K562 (cell line): ENCODE measurements around the gene MEGF11. TPM values are rescaled to one million over a fixed set of nuclear protein-coding genes. Genes with fewer than 3 reads are reported as not detected.

Source experiments
- ATAC-seq: fragments of 200-7000 bp; cut with Tn5 transposase; 3 replicates; pipeline ENCODE4 v1.9.1; 2020; ENCODE audit warnings: moderate library complexity
- BruUV-seq: library from RNA; stranded (reverse); fragments of 400-500 nt; replicated peaks from 2 replicates; lab custom pipeline; 2021; lab: Mats Ljungman, UMichigan
- CTCF ChIA-PET: fragments of 300-600 bp; formaldehyde crosslinking; extraction: SDS; loops from one replicate; lab custom pipeline; 2021; ENCODE audit warnings: low intra/inter-chr PET ratio; lab: Yijun Ruan, JAX
- POLR2A ChIA-PET: fragments of 300-600, 350-650 bp; sonication (Branson Sonifier 250); formaldehyde crosslinking; extraction: SDS; loops from one replicate; lab custom pipeline; 2021; ENCODE audit warnings: antibody characterized with exemption, inconsistent platforms; lab: Yijun Ruan, JAX
- DNase-seq, 4 experiments: peaks; one replicate each; pipeline versions ENCODE4 v3.0.0 to v3.0.0-alpha.2; 2011 to 2018; ENCODE audit warnings: low spot score in 3 of 4, mixed read lengths in 3 of 4; ENCODE audit errors: extremely low read depth in 1 of 4
- FAIRE-seq: peaks from 2 replicates; lab custom pipeline; 2011; peaks lifted over from hg19 to GRCh38; lab: Jason Lieb, UNC
- H2AFZ ChIP-seq: 2 replicates; pipeline ENCODE4 v1.6.0; 2011; ENCODE audit warnings: low read depth, low read length, control low read depth, inconsistent platforms
- H3K27ac ChIP-seq: fragments of 200-600 bp; 3 replicates; pipeline ENCODE4 v1.8.0; 2011; ENCODE audit warnings: low read depth, mild to moderate bottlenecking, control low read depth, inconsistent platforms, low read length, moderate library complexity, mixed read lengths; ENCODE audit errors: extremely low read depth
- H3K27me3 ChIP-seq, 2 experiments: fragments of 300-600 bp in 1 of 2; 2 replicates in 1 of 2; 3 replicates in 1 of 2; pipeline versions ENCODE4 v1.6.0 to v1.8.0; 2011; ENCODE audit warnings: inconsistent platforms in 2 of 2, low read length in 2 of 2, mild to moderate bottlenecking in 1 of 2, mixed read lengths in 1 of 2, moderate library complexity in 1 of 2; ENCODE audit not compliant: control insufficient read depth in 2 of 2, insufficient read depth in 2 of 2
- H3K36me3 ChIP-seq: fragments of 300-600 bp; 3 replicates; pipeline ENCODE4 v1.8.0; 2011; ENCODE audit warnings: mild to moderate bottlenecking, low read length, inconsistent platforms; ENCODE audit not compliant: control insufficient read depth, insufficient read depth
- H3K4me1 ChIP-seq, 2 experiments: fragments of 200-600 bp in 1 of 2; replicated peaks in 1 of 2; 2 replicates in 1 of 2; 3 replicates in 1 of 2; pipeline versions ENCODE4 v1.5.1 to v1.8.0; 2011; ENCODE audit warnings: inconsistent platforms in 2 of 2, low read length in 2 of 2, mild to moderate bottlenecking in 1 of 2, mixed read lengths in 1 of 2, moderate library complexity in 1 of 2; ENCODE audit not compliant: control insufficient read depth in 2 of 2, insufficient read depth in 2 of 2
- H3K4me2 ChIP-seq: 2 replicates; pipeline ENCODE4 v1.6.1; 2011; ENCODE audit warnings: low read length, control low read depth, inconsistent platforms, mixed read lengths; ENCODE audit not compliant: insufficient read depth
- H3K4me3 ChIP-seq: fragments of 200-600 bp; sonication (generic), shearing (Covaris generic); 2 replicates; pipeline ENCODE4 v1.5.1; 2016; ENCODE audit warnings: control low read depth, inconsistent platforms
- H3K79me2 ChIP-seq: fragments of 200-600 bp; 3 replicates; pipeline ENCODE4 v1.8.0; 2011; ENCODE audit warnings: low read length, inconsistent platforms; ENCODE audit not compliant: control insufficient read depth, insufficient read depth
- H3K9ac ChIP-seq, 2 experiments: 2 replicates each; pipeline versions ENCODE4 v1.6.0 to v1.6.1; 2011; ENCODE audit warnings: low read depth in 2 of 2, low read length in 2 of 2, control low read depth in 1 of 2, inconsistent platforms in 1 of 2, mild to moderate bottlenecking in 1 of 2, mixed read lengths in 1 of 2; ENCODE audit not compliant: insufficient read depth in 1 of 2
- H3K9me1 ChIP-seq: one replicate; pipeline ENCODE4 v1.6.0; 2011; ENCODE audit warnings: inconsistent platforms, mild to moderate bottlenecking, low read length, moderate library complexity; ENCODE audit not compliant: control insufficient read depth, insufficient read depth
- H3K9me3 ChIP-seq: replicated peaks from 2 replicates; pipeline ENCODE4 v1.5.1; 2011; ENCODE audit warnings: low read depth, low read length, inconsistent platforms; ENCODE audit not compliant: control insufficient read depth, insufficient read depth
- H4K20me1 ChIP-seq: replicated peaks from 2 replicates; pipeline ENCODE4 v1.6.1; 2011; ENCODE audit warnings: low read length, inconsistent platforms, mixed read lengths; ENCODE audit not compliant: control insufficient read depth, insufficient read depth
- CBFA2T2 ChIP-seq: fragments of 450-650 bp; conservative IDR thresholded peaks from 2 replicates; pipeline ENCODE4 v1.6.1; 2017; ENCODE audit warnings: mild to moderate bottlenecking
- EP300 ChIP-seq: IDR thresholded peaks from 2 replicates; pipeline ENCODE4 v1.6.1; 2012; ENCODE audit warnings: low read length, improper control_type of control experiment
- FOXP1 ChIP-seq: sonication (generic); formaldehyde crosslinking; IDR thresholded peaks from 2 replicates; pipeline ENCODE4 v1.8.0; 2022; ENCODE audit warnings: mild to moderate bottlenecking, missing genetic modification reagents
- HIVEP1 ChIP-seq: fragments of 250-450 bp; sonication (Bioruptor Pico); IDR thresholded peaks from 2 replicates; pipeline ENCODE4 v1.4.0; 2020; ENCODE audit warnings: mild to moderate bottlenecking
- NFE2 ChIP-seq: IDR thresholded peaks from 2 replicates; pipeline ENCODE4 v1.6.1; 2014; ENCODE audit warnings: antibody characterized with exemption, low read depth
- NFYB ChIP-seq: IDR thresholded peaks from 2 replicates; pipeline ENCODE4 v1.6.1; 2011; ENCODE audit warnings: mild to moderate bottlenecking, moderate library complexity; ENCODE audit not compliant: insufficient read length; ENCODE audit errors: extremely low read depth
- RAD21 ChIP-seq, 2 experiments: fragments of 250-450 bp in 1 of 2; fragments of 450-650 bp in 1 of 2; sonication (Bioruptor Pico) in 1 of 2; formaldehyde crosslinking in 1 of 2; IDR thresholded peaks in 1 of 2; conservative IDR thresholded peaks in 1 of 2; 2 replicates each; pipeline versions ENCODE4 v1.4.0 to v1.8.0; 2020 to 2022; ENCODE audit warnings: mild to moderate bottlenecking in 2 of 2, moderate library complexity in 1 of 2
- SAP30 ChIP-seq: fragments of 200-600 bp; sonication (generic); IDR thresholded peaks from 2 replicates; pipeline ENCODE4 v1.6.1; 2012; ENCODE audit warnings: borderline replicate concordance, low read depth, mild to moderate bottlenecking, moderate library complexity, low read length, control low read depth, inconsistent platforms; ENCODE audit not compliant: insufficient read depth, poor library complexity, severe bottlenecking
- SMARCE1 ChIP-seq: fragments of 450-650 bp; IDR thresholded peaks from 2 replicates; pipeline ENCODE4 v1.7.1; 2016; ENCODE audit warnings: mild to moderate bottlenecking
- TCF7L2 ChIP-seq: fragments of 150-350 bp; IDR thresholded peaks from 2 replicates; pipeline ENCODE4 v1.6.1; 2016; ENCODE audit warnings: low read depth, mild to moderate bottlenecking, low read length, moderate library complexity
- TFE3 ChIP-seq: fragments of 450-650 bp; formaldehyde crosslinking; IDR thresholded peaks from 2 replicates; pipeline ENCODE4 v1.4.0; 2020; ENCODE audit warnings: mild to moderate bottlenecking, mixed read lengths
- TOE1 ChIP-seq, 2 experiments: fragments of 450-650 bp in 1 of 2; sonication (generic) in 1 of 2; formaldehyde crosslinking in 1 of 2; IDR thresholded peaks; 2 replicates each; pipeline versions ENCODE4 v1.7.1 to v1.8.0; 2016 to 2022; ENCODE audit warnings: borderline replicate concordance in 2 of 2, mild to moderate bottlenecking in 2 of 2, antibody characterized with exemption in 1 of 2, inconsistent platforms in 1 of 2, low read depth in 1 of 2, missing genetic modification reagents in 1 of 2, moderate library complexity in 1 of 2
- YY1 ChIP-seq, 3 experiments: IDR thresholded peaks; 2 replicates each; pipeline ENCODE4 v1.6.1; 2011; ENCODE audit warnings: low read length in 2 of 3, mild to moderate bottlenecking in 2 of 3, moderate library complexity in 2 of 3, borderline replicate concordance in 1 of 3, control low read depth in 1 of 3, low read depth in 1 of 3; ENCODE audit not compliant: insufficient read depth in 3 of 3, insufficient replicate concordance in 2 of 3, control insufficient read depth in 1 of 3, insufficient read length in 1 of 3; ENCODE audit errors: extremely low read depth in 1 of 3
- ZBTB11 ChIP-seq, 3 experiments: fragments of 200-800 bp in 1 of 3; fragments of 250-450 bp in 1 of 3; fragments of 450-650 bp in 1 of 3; sonication (Bioruptor Pico) in 1 of 3; sonication (Bioruptor generic) in 1 of 3; formaldehyde crosslinking in 1 of 3; IDR thresholded peaks; 2 replicates each; pipeline versions ENCODE4 v1.6.1 to v1.8.0; 2016 to 2022; ENCODE audit warnings: mild to moderate bottlenecking in 2 of 3, missing genetic modification characterization in 2 of 3, missing compliant biosample characterization in 1 of 3, moderate library complexity in 1 of 3
- ZNF707 ChIP-seq: fragments of 250-450 bp; sonication (Bioruptor Pico); conservative IDR thresholded peaks from 2 replicates; pipeline ENCODE4 v1.8.0; 2022; ENCODE audit warnings: inconsistent platforms, mild to moderate bottlenecking, moderate library complexity
- WGBS: fragments of 100-300 bp; shearing (Covaris generic); methylation state at CpG from one replicate; pipeline ENCODE4 v1.1.6; 2016; ENCODE audit warnings: low coverage, mixed read lengths; ENCODE audit not compliant: insufficient coverage; ENCODE audit errors: missing lambda C conversion rate; 5-methylcytosine and 5-hydroxymethylcytosine counted together
- in situ Hi-C: fragments of 300-500 bp; cut with MboI; formaldehyde crosslinking; loops from 4 replicates; pipeline ENCODE4 v1.15.0; 2018; ENCODE audit warnings: inconsistent platforms, mixed read lengths
- intact Hi-C: fragments of 100-400 bp; cut with micrococcal nuclease; formaldehyde crosslinking; loops from 2 replicates; pipeline ENCODE4 v1.14.2; 2022
- polyA plus RNA-seq, 8 experiments: library from polyadenylated mRNA; depleted of rRNA in 4 of 8; stranded (reverse) in 5 of 8; unstranded in 3 of 8; fragments of >200 nt; fragmentation: Nextera tagmentation in 2 of 8; fragmentation: Illumina TruSeq in 1 of 8; extraction: Ambion mirVana in 2 of 8; extraction: Trizol in 1 of 8; gene quantifications; 2 replicates each; pipeline versions ENCODE4 v1.2.1 to v1.2.3, GENCODE V29; 2011 to 2014; ENCODE audit warnings: inconsistent platforms in 1 of 8, missing spikeins in 1 of 8
- total RNA-seq, 7 experiments: library from RNA; depleted of rRNA in 6 of 7; stranded (reverse); fragments of >200 nt in 6 of 7; fragmentation: Illumina TruSeq in 2 of 7; extraction: Trizol in 2 of 7; gene quantifications; 2 replicates each; pipeline versions ENCODE4 v1.2.1 to v1.2.3, GENCODE V29; 2011 to 2021; ENCODE audit warnings: low replicate concordance in 1 of 7

MEGF11 gene
- total and polyA plus RNA-seq, 9 of the 15 experiments (the other 6 are each of a cell fraction or from before 2014, with no cell fraction given): 0.06 to 0.23 (median 0.20) TPM; not detected in 6

DNA sequence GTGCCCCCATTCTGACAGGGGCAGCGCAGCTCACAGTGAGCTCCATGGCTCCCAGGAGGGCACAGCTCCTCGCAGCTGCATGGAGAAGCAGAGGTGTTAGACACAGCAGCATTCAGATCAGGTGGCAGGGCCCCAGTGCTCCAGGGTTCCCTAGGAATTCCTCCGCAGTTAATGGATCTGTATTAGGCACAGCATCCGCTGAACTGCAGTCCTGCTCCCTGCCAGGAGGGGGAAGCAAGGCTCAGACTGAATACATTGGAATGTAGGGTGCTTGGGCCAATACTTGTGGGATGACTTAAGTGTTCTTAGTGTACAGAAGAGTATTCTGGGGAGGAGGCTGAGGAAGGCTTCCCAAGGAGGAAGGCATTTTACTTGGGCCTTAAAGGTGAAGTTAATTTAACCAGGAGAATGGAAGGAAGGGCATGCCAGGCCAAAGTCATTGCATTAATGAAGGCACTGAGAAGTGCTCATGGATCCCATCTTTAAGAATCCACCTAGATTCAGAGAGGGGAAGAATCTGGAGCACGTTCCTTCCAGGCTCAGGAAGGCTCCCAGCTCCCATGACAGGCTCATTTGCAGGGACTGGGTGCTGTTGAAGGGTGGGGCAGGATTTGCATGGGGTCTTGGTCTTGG, 272.6 kb downstream of the MEGF11 start:
- Histone ChIP-seq H3K9me3 (no peaks in the 10 kb centered on the region), H3K27ac (no peak overlapping the region), H3K9me1 (no peaks in the 10 kb centered on the region), H4K20me1 (peaks cover 6% of the 10 kb centered on the region; the same call in 1 of the 2 replicates), H3K4me1 (peaks cover 0 to 11% of the 10 kb centered on the region in 2 experiments; a peak in 2 of 5 replicates), H3K79me2 (no peaks in the 10 kb centered on the region), H3K4me2 (no peak overlapping the region), H3K4me3 (no peak overlapping the region), H3K36me3 (no peaks in the 10 kb centered on the region), H2AFZ (no peak overlapping the region), H3K27me3 (peaks cover 26 to 59% of the 10 kb centered on the region in 2 experiments), H3K9ac (no peak overlapping the region)
- in situ Hi-C loops (no loop called here), intact Hi-C loops (loop anchor here (5.0 to 10.0 kb wide), 2 partner anchors 214 to 306 kb away; no protein-coding TSS in a partner anchor)
- FAIRE-seq (peak; percentile 95), ATAC-seq (peak; percentile 86), DNase-seq (peak; percentile 62 to 73 (median 64))
- ChIA-PET POLR2A (no interaction called here), CTCF (interaction anchor here (1.5 kb wide), 1 partner anchor 307 kb away, joined by 5 read pairs; no protein-coding TSS in a partner anchor)
- no TSS peak for BruUV-seq
- WGBS: 8% methylated on average over 5 of the region's 5 CpGs
- TF ChIP-seq RAD21 (CRISPR knock-in tag; conservative IDR thresholded peaks at IDR 0.05 in 1 of 2, IDR thresholded peaks at IDR 0.05 in 1 of 2): peak; percentile 48 to 73
- TF ChIP-seq CBFA2T2: no peak
- no peak for TF ChIP-seq ZBTB11 (CRISPR knock-in tag; IDR thresholded peaks at IDR 0.05)
- TF ChIP-seq NFYB: no peak
- TF ChIP-seq FOXP1 (CRISPR knock-in tag): no peak
- TF ChIP-seq TCF7L2: no peak
- no peak for TF ChIP-seq HIVEP1
- no peak for TF ChIP-seq TOE1 (IDR thresholded peaks at IDR 0.05; ENCODE audit: borderline replicate concordance)
- TF ChIP-seq TOE1 (CRISPR knock-in tag; IDR thresholded peaks at IDR 0.05; ENCODE audit: borderline replicate concordance, low read depth): no peak
- no peak for TF ChIP-seq NFE2
- TF ChIP-seq EP300: no peak
- no peak for TF ChIP-seq YY1 (IDR thresholded peaks at IDR 0.05; ENCODE audit: borderline replicate concordance in 1 of 3, control insufficient read depth in 1 of 3, extremely low read depth in 1 of 3, insufficient read depth in 3 of 3, insufficient read length in 1 of 3, insufficient replicate concordance in 2 of 3, low read depth in 1 of 3, low read length in 2 of 3)
- no peak for TF ChIP-seq ZNF707
- no peak for TF ChIP-seq TFE3 (CRISPR knock-in tag)
- TF ChIP-seq SMARCE1: no peak
- TF ChIP-seq SAP30: no peak
